Right hindlimb (tissue), 1 donor: Measurements from ENCODE around the gene PALM3.

ENCODE experiments used
- DNase-seq: peaks from one replicate; pipeline ENCODE4 v3.0.0-alpha.2; 2018

PALM3 gene

GRCh38 chr19:14061751-14062557, at the start of gene PALM3:
Gene PALM3 (minus strand): TSS chr19:14062076. CDS start chr19:14061980, 96 bp downstream.
- DNase-seq, result no peak

DNA sequence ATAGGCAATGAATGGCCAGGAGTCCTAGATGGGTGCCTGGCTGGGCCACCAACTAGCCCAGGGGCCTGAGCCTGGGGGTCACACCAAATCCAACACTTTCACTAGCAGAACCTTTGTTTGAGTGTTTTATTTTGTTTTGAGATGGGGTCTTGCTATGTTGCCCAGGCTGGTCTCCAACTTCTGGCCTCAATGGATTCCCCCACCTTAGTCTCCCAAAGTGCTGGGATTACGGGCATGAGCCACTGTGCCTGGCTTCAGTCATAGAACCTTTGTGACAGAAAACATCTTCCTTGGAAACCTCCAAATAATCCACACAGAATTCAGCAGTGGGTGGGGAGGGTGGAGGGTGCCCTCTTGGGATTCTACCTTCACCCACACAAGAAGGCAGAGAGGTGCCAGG, 49.6 kb upstream of the PALM3 start:
- no peak for DNase-seq

DNA sequence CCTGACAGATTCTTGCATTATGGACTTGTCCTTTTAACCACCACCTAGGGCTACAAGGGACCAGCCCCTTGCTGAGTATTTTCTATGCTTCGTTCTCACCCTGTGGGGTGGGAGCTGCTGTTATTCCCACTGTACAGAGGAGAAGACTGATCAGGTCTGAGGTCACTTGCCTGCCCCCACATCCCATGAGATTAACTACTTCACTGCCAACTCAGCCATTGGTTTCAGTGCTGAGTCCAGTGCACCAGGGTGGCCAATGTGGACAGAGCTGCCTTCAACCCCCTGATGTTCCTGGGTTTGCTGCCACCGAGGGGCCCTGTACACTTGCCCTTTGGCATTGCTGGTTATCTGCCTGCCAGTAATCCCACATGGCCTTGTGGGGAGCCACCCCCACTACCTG, 48.8 kb upstream of the PALM3 start:
- DNase-seq, result no peak

DNA sequence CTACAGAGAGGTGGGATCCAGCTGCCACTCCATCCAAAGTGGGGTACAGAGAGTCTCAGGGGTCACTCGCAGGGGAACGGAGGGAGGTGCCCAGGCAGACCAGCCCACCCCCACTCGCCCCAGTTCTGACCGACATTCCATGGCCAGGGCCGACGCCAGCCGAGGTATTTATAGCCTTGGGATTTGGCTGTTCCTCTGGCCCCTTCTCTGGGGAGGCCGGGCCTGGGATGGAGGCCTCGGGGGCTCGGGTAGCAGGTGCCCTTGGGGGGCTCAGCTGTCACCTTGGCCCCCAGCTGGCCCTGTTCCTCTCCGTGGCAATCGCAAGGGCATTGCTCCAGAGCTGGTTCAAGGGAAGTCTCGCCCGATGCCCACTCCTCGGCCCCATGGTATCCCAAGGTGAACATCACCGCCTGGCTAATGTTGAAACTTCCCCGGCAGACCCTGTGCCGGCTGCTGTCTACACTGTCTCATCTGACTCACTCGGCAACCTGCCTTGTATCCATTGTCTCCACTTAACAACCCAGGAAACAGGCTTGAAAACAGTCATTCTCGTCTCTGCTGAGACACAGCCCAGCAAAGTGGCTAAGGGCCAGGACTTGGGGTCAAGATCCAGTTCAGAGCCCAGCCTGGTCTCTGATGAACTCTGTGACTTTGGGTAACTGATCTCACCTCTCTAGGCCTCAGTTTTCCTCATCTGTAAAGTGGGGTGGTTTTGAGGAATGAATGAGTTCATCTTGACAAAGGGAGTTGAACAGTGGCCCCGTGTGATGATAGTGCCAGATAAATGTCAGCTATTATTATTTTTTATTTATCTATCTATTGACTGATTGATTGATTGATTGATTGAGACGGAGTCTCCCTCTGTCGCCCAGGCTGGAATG, 45.9 kb upstream of the PALM3 start:
- peak; percentile 39 for DNase-seq

DNA sequence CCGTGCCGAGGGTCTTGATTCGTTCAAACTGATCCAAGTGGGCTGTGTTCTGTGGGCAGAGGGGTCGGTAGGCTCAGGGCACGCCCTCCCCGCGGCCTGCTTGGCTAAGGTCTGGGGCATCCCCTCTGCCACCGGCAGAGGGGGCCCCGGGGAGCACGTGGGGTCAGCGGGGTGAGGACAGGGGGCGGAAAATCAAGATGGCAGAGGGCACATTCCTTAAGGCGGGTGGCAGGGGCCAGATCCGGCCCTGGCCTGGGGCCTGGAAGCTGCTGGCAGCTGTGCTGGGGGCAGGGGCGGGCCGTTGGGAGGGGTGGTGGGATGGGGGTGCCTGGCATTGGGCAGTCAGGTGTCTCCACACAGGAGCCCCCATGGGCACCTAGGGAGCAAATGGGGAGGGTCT, 45.0 kb upstream of the PALM3 start:
- peak; percentile 34 for DNase-seq

GRCh38 chr19:14105680-14106079, 43.8 kb upstream of the PALM3 start:
- peak; percentile 16 for DNase-seq

DNA sequence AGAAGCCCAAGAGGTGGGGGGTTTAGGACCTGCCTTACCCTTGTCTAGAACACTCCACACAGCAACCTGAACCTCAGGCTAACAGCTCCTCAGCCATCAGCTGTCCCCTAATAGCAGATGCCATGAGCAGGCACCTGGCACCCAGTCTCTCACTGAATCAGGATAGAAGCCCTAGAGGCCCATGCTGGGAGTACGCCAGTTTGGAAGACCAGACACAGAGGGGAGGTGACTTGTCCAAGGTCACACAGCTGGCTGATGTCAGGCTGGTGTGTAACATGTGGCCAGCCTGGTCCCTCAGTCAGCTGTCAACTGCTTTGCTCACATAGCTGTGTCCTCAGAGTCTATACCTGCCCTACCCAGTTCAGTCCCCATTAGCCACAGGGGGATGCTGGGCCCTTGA, 41.4 kb upstream of the PALM3 start:
- DNase-seq, result peak; percentile 16

DNA sequence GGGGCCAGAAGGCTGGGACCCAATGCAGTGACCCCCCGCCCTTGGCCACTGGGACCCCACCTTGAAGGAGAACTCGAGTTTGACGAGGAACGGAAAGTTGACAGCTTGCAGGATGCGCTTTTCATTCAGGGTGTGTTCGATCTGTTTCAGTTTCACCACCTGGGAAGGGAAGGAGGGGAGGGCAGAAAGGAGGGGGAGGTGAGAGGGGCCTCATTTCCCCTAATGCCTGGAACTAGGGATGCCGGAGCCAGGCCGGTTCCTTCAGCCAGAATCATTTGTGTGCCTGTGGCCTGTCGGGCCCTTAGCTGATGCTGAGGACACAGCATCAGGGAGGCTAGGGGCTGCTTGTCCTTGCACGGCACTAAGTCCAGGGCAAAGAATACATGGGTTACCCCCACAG, 40.9 kb upstream of the PALM3 start:
- peak; percentile 20 for DNase-seq

GRCh38 chr19:14102102-14102696, 40.3 kb upstream of the PALM3 start:
- peak; percentile 9 for DNase-seq

DNA sequence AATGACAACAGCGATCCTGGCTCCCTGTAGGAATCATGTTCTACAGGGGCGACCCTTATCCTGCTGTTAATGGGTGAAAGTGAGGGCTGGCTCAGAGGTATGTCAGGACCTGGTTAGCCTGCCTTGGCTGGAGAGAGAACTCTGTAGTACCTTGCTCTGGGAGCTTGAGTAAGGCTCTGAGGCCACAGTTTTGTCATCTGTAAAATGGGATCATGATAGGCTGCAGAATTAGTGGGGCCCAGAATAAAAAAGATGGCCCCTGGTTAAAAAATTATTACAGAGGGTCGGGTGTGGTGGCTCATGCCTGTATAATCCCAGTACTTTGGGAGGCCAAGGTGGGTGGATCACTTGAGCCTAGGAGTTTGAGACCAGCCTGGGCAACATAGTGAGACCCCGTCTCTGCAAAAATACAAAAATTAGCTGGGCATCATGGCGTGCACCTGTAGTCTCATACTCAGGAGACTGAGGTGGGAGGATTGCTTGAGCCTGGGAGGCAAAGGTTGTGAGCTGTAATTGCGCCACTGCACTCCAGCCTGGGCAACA, 39.2 kb upstream of the PALM3 start:
- no peak for DNase-seq

DNA sequence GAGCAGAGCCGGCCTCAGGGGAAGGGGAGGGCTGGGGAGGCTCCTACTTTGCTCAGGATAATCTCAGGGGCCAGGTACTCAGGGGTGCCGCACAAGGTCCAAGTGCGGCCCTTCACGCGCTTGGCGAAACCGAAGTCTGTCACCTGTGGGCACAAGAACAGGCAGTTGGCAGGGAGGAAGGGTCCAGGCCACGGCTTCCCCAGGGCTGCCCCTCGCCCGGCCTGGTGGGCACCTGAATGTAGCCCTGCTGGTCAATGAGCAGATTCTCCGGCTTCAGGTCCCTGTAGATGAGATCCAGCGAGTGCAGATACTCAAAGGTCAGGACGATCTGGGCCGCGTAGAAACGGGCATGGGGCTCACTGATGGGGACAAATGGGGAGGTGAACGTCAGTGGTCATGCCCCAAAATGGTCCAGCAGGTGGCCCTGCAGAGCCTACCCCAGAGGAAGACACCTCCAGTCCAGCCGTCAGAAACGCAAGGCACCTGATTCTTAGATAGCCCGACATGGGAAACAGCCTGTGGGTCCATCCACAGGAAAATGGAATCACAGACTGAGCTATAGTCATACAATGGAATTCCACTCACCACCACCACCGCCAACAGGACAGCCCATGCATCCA, 35.8 kb upstream of the PALM3 start:
- no peak for DNase-seq

DNA sequence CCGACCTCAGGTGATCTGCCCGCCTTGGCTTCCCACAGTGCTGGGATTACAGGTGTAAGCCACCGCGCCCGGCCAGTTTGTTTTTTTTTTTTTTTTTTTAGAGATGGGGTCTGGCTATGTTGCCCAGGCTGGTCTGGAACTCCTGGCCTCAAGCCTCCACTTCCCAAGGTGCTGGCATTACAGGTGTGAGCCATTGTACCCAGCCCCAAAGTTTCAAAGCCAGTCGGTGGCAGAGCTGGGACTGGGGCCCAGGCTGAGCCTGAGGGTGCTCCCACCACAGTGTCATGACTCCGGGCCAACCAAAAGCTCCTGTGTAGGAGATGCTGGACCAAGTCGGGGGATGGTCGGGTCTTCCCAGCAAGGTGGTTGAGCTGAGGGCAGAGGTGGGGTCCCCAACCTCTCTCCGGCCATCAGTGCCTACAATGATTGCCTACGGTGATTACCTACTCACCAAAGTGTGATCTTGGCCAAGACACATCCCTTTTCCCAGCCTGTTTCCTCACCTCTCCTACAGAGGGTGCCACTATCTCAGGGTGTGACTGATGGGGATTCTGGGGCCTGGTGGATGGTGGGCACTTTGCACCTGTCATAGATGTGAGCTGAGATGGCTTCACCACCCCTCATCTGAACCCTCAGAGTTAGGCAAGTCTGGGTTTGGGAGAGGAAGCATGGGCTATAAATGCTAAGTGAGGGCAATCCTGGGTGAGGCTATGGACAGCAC, 34.6 kb upstream of the PALM3 start:
- DNase-seq, result peak; percentile 16

- DNase-seq, result no peak
These were observed 33.0 kb upstream of the PALM3 start for GRCh38 chr19:14094854-14095253.

DNA sequence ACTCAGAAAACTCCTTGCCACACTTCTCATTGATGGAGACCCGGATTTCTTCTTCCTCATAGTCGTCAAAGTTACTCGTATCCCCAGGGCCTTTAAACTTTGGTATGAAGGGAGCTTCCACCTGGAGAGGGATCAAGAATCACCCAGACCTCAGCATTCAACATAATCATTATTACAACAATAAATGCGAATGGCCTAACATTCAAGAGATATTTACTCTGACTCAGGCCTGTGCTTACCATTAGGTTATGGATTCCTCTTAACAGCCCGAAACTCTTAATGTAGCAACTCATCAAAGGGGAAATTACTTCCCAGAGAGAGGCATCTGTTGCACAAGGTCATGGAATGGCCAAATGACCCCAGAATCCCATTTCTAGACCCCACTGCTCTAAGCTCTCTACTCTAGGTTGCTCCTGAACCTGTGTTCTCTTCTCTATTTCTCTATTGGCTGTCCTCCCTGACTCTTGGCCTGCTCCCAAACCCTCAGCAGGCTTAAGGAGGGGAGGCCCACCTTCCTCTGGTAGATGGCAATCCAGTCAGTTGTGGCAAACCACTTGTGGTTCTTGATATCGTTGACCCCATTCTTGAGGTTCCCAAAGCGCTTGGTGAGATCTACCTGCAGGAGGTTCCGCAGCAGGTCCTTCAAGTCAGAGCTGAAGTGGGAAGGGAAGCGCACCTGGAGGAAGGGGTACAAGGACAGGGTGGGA, 31.4 kb upstream of the PALM3 start:
- DNase-seq, result no peak

DNA sequence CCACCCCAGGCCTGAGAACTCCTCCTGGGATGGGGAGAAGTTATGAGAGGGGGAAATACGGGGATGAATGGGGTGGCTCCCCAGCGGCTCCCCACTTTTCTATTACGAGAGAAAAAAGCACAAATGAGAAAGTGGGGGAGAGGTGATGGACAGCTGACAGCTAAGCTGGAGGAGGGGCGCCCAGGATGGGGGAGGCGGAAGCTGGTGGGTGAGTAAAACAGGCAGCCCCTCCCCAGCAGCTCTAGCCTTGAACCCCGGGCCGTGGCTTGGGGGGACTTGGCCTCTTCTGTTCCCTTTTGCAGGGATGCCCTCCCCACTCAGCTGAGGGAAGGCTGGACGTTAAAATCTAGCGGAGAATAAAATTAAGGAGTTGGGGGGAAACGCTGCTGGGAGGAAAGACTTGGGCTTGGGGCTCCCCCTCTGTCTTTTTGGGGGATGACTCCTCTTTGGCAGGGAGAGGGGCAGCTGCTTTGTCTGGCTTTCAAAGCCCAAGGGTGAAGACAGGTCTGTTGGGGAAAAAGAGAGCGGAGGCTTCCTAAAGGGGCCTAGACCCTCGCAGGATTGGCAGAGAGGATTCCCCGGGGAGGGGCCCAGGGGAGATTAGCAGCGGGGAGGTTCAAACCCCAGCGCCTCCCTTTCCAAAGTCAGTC, 30.1 kb upstream of the PALM3 start:
- DNase-seq, result no peak

DNA sequence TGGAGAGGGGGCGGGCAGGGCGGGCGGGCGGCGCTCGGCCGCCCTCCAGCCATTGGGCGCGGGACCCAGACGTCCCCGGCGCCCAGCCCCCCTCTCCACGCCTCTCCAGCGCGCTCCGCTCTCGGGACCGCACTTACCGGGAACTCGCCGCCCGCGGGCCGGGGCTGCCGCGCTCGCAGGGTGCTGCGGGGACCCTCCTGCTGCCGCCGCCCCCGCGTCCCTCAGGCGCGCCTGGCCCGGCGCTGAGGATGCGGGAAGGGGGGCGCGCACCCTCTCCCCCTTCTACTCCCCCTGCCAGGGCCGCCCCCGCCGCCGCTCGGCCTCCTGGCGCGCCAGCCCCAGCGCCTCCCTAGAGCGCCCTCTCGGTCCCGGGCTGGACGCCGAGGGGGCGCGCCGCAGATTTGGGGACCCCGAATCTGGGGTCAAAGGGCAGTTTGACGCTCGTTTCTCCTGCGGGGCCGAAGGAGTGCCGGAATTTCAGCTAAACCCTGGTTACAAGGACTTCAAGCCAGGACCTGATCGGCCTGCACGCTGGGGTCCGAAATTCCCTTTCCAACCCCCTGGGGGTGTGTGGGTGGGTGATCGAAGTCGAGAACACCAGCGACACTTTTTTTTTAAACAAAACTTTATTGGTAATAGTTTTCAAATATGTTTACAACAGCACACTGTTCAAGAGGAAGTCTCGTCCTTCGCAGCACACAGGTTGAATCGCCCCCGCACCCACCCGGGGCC, 29.4 kb upstream of the PALM3 start:
- DNase-seq, result peak; percentile 81

- peak; percentile 95 for DNase-seq
These were observed 28.7 kb upstream of the PALM3 start, which contains the start of gene SAMD1 for GRCh38 chr19:14090509-14091080. Gene SAMD1 (minus strand): TSS chr19:14090751.

GRCh38 chr19:14089662-14090508, 28.0 kb upstream of the PALM3 start:
- DNase-seq, result no peak

DNA sequence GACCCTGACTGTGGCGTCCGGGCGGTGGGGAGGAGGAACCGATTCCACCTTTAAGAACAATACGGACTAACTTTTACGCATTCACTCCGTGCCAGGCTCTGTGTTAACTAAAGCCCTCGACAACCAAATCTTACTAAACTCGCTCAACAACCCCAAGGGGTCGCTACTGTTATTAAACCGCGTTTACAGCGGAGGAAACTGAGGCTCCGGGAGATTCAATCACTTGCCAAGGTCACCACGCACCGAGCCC, 27.5 kb upstream of the PALM3 start:
- DNase-seq, result no peak
